Brain microvascular endothelial cell (primary cell): Measurements from ENCODE around the gene AK9.

Experiments
- DNase-seq: peaks from one replicate; pipeline ENCODE4 v3.0.0-alpha.2; 2020
- H3K27ac ChIP-seq: fragments of 250-450 bp; sonication (Bioruptor Pico); 2 replicates; pipeline ENCODE4 v1.5.1; 2020; ENCODE audit warnings: mild to moderate bottlenecking, moderate library complexity
- H3K27me3 ChIP-seq: fragments of 250-450 bp; sonication (Bioruptor Pico); replicated peaks from 2 replicates; pipeline ENCODE4 v1.5.1; 2020; ENCODE audit warnings: mild to moderate bottlenecking
- H3K36me3 ChIP-seq: fragments of 250-450 bp; sonication (Bioruptor Pico); replicated peaks from 2 replicates; pipeline ENCODE4 v1.5.1; 2020; ENCODE audit warnings: mild to moderate bottlenecking
- H3K4me3 ChIP-seq: 2 replicates; pipeline ENCODE4 v1.5.1; 2011; ENCODE audit warnings: low read depth, mild to moderate bottlenecking, control low read depth, low read length, moderate library complexity
- CTCF ChIP-seq: IDR thresholded peaks from 2 replicates; pipeline ENCODE4 v1.5.1; 2011; ENCODE audit warnings: low read depth, mild to moderate bottlenecking, moderate library complexity, low read length, control low read depth, inconsistent platforms; ENCODE audit errors: missing control alignments
- in situ Hi-C: cut with HindIII; loops from 2 replicates; pipeline ENCODE4 v1.10.0; 2017; ENCODE audit warnings: low sequenced_read_pairs, low pct_ligation_motif_present

The AK9 gene

GRCh38 chr6:109477184-109477583, 213.8 kb downstream of the AK9 start:
- in situ Hi-C loops = no loop called here
- peaks cover 41% of the 10 kb centered on the region for H3K36me3 ChIP-seq

DNA sequence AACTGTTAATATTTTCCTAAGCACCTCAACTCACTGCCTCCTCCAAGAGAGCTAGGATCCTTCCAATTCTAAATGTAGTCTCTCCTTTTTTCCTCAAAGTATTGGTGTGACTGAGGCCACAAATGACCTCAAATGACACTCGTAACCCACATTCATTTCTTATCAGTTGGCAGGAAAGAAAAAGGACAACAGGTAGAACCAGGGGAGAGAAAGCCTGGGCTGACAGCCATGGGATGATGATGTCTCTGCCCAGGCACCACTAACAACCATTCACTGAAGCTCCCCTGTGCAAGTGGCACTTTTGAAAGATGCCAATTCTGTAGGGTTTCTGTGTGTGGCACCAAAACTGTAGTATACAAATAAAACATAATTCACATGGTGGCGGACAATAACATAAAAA, 215.4 kb downstream of the AK9 start:
- no peak for TF ChIP-seq CTCF
- peaks cover 44% of the 10 kb centered on the region for H3K36me3 ChIP-seq
- in situ Hi-C loops = no loop called here
- DNase-seq = no peak
- no peak overlapping the region for H3K27ac ChIP-seq
- H3K27me3 ChIP-seq = no peaks in the 10 kb centered on the region
- no peak overlapping the region for H3K4me3 ChIP-seq

More at GRCh38 chr6:109477184-109477583, 213.8 kb downstream of the AK9 start:
- Histone ChIP-seq H3K4me3 (no peak overlapping the region), H3K27ac (no peak overlapping the region), H3K27me3 (no peaks in the 10 kb centered on the region)
- no peak for DNase-seq
- no peak for TF ChIP-seq CTCF

DNA sequence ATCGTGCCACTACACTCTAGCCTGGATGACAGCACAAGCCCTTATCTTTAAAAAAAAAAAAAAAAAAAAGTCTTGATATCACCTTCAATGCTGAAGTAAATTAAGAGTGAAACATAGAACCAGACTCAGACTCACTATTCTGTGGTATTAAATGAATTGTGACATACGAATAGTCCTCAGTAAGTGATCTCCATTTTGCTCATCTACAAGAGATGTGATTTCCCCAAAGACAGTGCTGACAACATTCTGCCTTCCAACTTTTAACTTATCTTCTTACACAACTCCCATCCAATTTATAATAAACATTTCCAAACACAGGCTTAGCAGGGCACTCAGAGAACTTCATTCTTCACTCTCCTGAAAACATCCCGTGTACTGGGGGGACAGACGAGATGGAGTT, 216.0 kb downstream of the AK9 start:
- Histone ChIP-seq H3K27me3 (no peaks in the 10 kb centered on the region), H3K36me3 (peaks cover 43% of the 10 kb centered on the region), H3K4me3 (no peak overlapping the region), H3K27ac (no peak overlapping the region)
- DNase-seq = no peak
- TF ChIP-seq CTCF = no peak
- in situ Hi-C loops = no loop called here

DNA sequence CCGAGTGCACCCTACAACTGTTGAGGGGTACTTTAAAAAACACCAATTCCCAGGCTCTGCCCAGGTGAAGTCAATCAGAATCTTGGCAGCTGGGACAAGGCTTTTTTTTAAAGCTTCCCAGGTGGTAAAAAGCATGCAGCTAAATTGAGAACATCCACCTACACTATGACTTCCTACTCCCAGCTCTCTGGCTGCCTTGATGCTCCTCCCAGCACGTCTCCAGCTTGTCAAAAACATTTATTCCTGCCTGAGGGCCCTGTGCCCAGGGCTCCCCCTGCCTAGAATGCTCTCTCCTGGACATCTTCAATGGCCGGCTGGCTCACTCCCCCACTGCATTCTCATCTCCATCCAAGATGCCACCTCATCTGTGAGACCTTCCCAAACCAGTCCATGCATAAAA, 217.9 kb downstream of the AK9 start:
- H3K36me3 ChIP-seq = peaks cover 41% of the 10 kb centered on the region
- DNase-seq = no peak
- no peaks in the 10 kb centered on the region for H3K27me3 ChIP-seq
- TF ChIP-seq CTCF = no peak
- in situ Hi-C loops = no loop called here
- H3K4me3 ChIP-seq = no peak overlapping the region
- no peak overlapping the region for H3K27ac ChIP-seq

DNA sequence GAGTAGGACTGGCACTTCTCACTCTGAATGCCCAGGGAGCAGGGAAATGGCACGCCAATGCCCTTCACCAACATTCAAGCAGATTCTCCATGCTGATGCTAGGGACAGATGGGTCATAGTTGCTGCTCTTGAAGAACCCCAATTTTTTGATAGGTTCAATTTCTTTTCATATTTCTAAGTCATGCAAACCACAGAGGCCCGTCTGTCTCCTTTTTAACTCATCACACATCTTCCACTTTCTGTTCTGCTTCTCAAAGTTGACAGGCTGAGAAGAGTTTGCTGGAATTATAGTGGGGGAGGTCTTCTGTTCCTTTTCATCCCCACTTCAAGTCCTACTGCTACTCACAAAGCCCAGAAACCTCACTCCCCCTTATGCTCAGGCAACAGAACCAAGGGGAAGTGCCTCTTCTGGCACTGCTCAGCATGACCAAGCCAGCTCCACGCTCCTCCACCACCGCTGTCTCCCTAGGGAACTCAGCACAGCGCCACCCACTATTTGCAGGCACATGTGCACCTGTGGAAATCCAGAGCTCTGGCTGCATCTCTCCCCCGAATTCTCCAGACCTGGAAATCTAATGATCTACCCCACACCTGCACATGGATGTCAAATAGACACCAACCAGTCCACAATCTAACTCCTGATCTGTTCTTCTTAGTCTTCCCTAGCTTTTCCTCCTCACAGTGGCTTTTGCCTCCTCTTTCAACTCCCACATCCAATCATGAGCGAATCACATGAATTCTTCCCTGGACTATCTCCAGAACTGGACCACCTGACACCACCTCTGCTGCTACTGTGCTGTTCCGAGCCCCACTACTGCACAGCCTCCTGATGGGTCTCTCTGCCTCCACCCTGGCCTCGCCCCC, 218.6 kb downstream of the AK9 start:
- H3K27me3 ChIP-seq = no peaks in the 10 kb centered on the region
- no peak overlapping the region for H3K27ac ChIP-seq
- H3K4me3 ChIP-seq = no peak overlapping the region
- peaks cover 41% of the 10 kb centered on the region for H3K36me3 ChIP-seq
- in situ Hi-C loops = no loop called here
- DNase-seq = no peak
- no peak for TF ChIP-seq CTCF
